CD14-positive monocyte (primary cell): ENCODE measurements around the gene MALL. TPM values are rescaled to one million over a fixed set of nuclear protein-coding genes. Genes with fewer than 3 reads are reported as not detected.

Experiments
- DNase-seq, 3 donors: peaks; one replicate each; pipeline ENCODE4 v3.0.0-alpha.2; 2011 to 2022
- H2AFZ ChIP-seq: 2 replicates; pipeline ENCODE4 v1.6.0; 2012; ENCODE audit warnings: mild to moderate bottlenecking, low read depth, low read length, inconsistent platforms; ENCODE audit not compliant: insufficient read depth, poor library complexity, severe bottlenecking
- H3K27ac ChIP-seq, 2 donors: 1 replicate in 1 of 2; 2 replicates in 1 of 2; pipeline ENCODE4 v1.5.1; 2012 to 2013; ENCODE audit warnings: low read length in 2 of 2, control low read depth in 1 of 2, inconsistent platforms in 1 of 2, low read depth in 1 of 2, mild to moderate bottlenecking in 1 of 2
- H3K27me3 ChIP-seq, 2 donors: one replicate each; pipeline versions ENCODE4 v1.6.0 to v1.6.1; 2011 to 2013; ENCODE audit warnings: low read length in 2 of 2; ENCODE audit not compliant: control insufficient read depth in 2 of 2, insufficient read depth in 2 of 2
- H3K36me3 ChIP-seq, 2 donors: replicated peaks in 1 of 2; 1 replicate in 1 of 2; 2 replicates in 1 of 2; pipeline versions ENCODE4 v1.5.1 to v1.6.1; 2012 to 2013; ENCODE audit warnings: low read length in 2 of 2, control low read depth in 1 of 2, inconsistent platforms in 1 of 2, mild to moderate bottlenecking in 1 of 2; ENCODE audit not compliant: insufficient read depth in 2 of 2, control insufficient read depth in 1 of 2
- H3K4me1 ChIP-seq, 2 donors: 1 replicate in 1 of 2; 2 replicates in 1 of 2; pipeline versions ENCODE4 v1.5.1 to v1.6.1; 2012 to 2013; ENCODE audit warnings: low read length in 2 of 2, control low read depth in 1 of 2, inconsistent platforms in 1 of 2, mild to moderate bottlenecking in 1 of 2, moderate library complexity in 1 of 2; ENCODE audit not compliant: insufficient read depth in 2 of 2, control insufficient read depth in 1 of 2
- H3K4me2 ChIP-seq: replicated peaks from 2 replicates; pipeline ENCODE3; 2012; ENCODE audit warnings: low read length, moderate library complexity, mild to moderate bottlenecking; ENCODE audit not compliant: poor library complexity, severe bottlenecking; ENCODE audit errors: extremely low read depth
- H3K4me3 ChIP-seq, 3 experiments: fragments of 200-600 bp in 1 of 3; sonication (generic) in 1 of 3; replicated peaks in 1 of 3; 1 replicate in 2 of 3; 2 replicates in 1 of 3; pipeline ENCODE4 v1.5.1; 2011 to 2013; ENCODE audit warnings: low read length in 3 of 3, mild to moderate bottlenecking in 3 of 3, control low read depth in 2 of 3, low read depth in 2 of 3, inconsistent platforms in 1 of 3, moderate library complexity in 1 of 3
- H3K79me2 ChIP-seq: 2 replicates; pipeline ENCODE4 v1.6.0; 2012; ENCODE audit warnings: mild to moderate bottlenecking, control low read depth, inconsistent platforms, low read length, moderate library complexity; ENCODE audit not compliant: insufficient read depth
- H3K9ac ChIP-seq: 2 replicates; pipeline ENCODE4 v1.6.0; 2017; ENCODE audit warnings: low read length, mild to moderate bottlenecking; ENCODE audit not compliant: insufficient read depth, poor library complexity, severe bottlenecking
- H3K9me3 ChIP-seq, 2 donors: replicated peaks in 1 of 2; 1 replicate in 1 of 2; 2 replicates in 1 of 2; pipeline versions ENCODE4 v1.5.1 to v1.6.1; 2012 to 2013; ENCODE audit warnings: low read length in 2 of 2, control low read depth in 1 of 2; ENCODE audit not compliant: control insufficient read depth in 1 of 2, insufficient read depth in 1 of 2
- H4K20me1 ChIP-seq: 2 replicates; pipeline ENCODE4 v1.6.0; 2012; ENCODE audit warnings: mild to moderate bottlenecking, low read length, control low read depth, moderate library complexity; ENCODE audit not compliant: insufficient read depth
- H3K27ac Mint-ChIP-seq, 7 donors: one replicate each; pipeline ENCODE4 v1.8.0; 2020; ENCODE audit warnings: mild to moderate bottlenecking in 7 of 7, mixed read lengths in 7 of 7, moderate library complexity in 6 of 7, inconsistent platforms in 2 of 7
- H3K27me3 Mint-ChIP-seq, 3 donors: one replicate each; pipeline ENCODE4 v1.8.0; 2021 to 2022; ENCODE audit warnings: low read depth in 3 of 3, mild to moderate bottlenecking in 3 of 3, mixed read lengths in 3 of 3, moderate library complexity in 3 of 3, inconsistent platforms in 1 of 3
- H3K36me3 Mint-ChIP-seq, 2 donors: one replicate each; pipeline ENCODE4 v1.8.0; 2020; ENCODE audit warnings: mixed read lengths in 2 of 2, inconsistent platforms in 1 of 2, mild to moderate bottlenecking in 1 of 2
- H3K4me1 Mint-ChIP-seq: one replicate; pipeline ENCODE4 v1.8.0; 2020; ENCODE audit warnings: mild to moderate bottlenecking, mixed read lengths
- H3K4me3 Mint-ChIP-seq, 2 donors: one replicate each; pipeline ENCODE4 v1.8.0; 2020; ENCODE audit warnings: mild to moderate bottlenecking in 2 of 2, mixed read lengths in 2 of 2, moderate library complexity in 1 of 2
- H3K9me3 Mint-ChIP-seq, 7 donors: one replicate each; pipeline ENCODE4 v1.8.0; 2020 to 2022; ENCODE audit warnings: mixed read lengths in 7 of 7, mild to moderate bottlenecking in 6 of 7, moderate library complexity in 6 of 7, inconsistent platforms in 2 of 7
- CTCF ChIP-seq: fragments of 200-600 bp; IDR thresholded peaks from one replicate; pipeline ENCODE4 v1.8.0; 2022; ENCODE audit warnings: antibody characterized with exemption, mild to moderate bottlenecking
- WGBS: methylation state at CpG from one replicate; pipeline ENCODE4 v1.1.5; 2013; ENCODE audit warnings: missing lambda C conversion rate; ENCODE audit not compliant: insufficient coverage; 5-methylcytosine and 5-hydroxymethylcytosine counted together
- intact Hi-C, 2 donors: fragments of 100-400 bp; cut with micrococcal nuclease; formaldehyde crosslinking; loops; one replicate each; pipeline versions ENCODE4 v1.15.0 to v1.15.1; 2023
- polyA plus RNA-seq, 3 donors: library from polyadenylated mRNA; depleted of rRNA in 1 of 3; unstranded in 2 of 3; stranded (reverse) in 1 of 3; fragments of 300-500 nt in 2 of 3; fragments of >200 nt in 1 of 3; fragmentation: Illumina TruSeq in 2 of 3; gene quantifications; 1 replicate in 2 of 3; 2 replicates in 1 of 3; pipeline ENCODE4 v1.2.3, GENCODE V29; 2012 to 2021

Gene MALL
- polyA plus RNA-seq, 3 donors = 0.12 TPM; not detected in 2

GRCh38 chr2:110099038-110099425, 16.6 kb downstream of the MALL start:
- H3K27me3 Mint-ChIP-seq = peaks cover 2 to 6% (median 2%) of the 10 kb centered on the region in 3 donors
- intact Hi-C loops = no loop called here
- H3K27ac Mint-ChIP-seq = no peak overlapping the region
- Histone ChIP-seq H3K4me2 (no peak overlapping the region), H3K27me3 (no peaks in the 10 kb centered on the region), H3K4me3 (no peak overlapping the region), H3K27ac (no peak overlapping the region), H2AFZ (no peak overlapping the region), H4K20me1 (no peaks in the 10 kb centered on the region), H3K9ac (no peak overlapping the region), H3K36me3 (no peaks in the 10 kb centered on the region), H3K79me2 (no peaks in the 10 kb centered on the region), H3K4me1 (peaks cover 11 to 22% of the 10 kb centered on the region in 2 donors), H3K9me3 (no peaks in the 10 kb centered on the region)
- no peak overlapping the region for H3K4me3 Mint-ChIP-seq
- DNase-seq = no peak
- 91% methylated on average over 6 of the region's 6 CpGs for WGBS
- no peaks in the 10 kb centered on the region for H3K36me3 Mint-ChIP-seq
- TF ChIP-seq CTCF = no peak
- H3K4me1 Mint-ChIP-seq = peaks cover 18% of the 10 kb centered on the region
- H3K9me3 Mint-ChIP-seq = peaks cover 0 to 2% (median 0%) of the 10 kb centered on the region in 7 donors

GRCh38 chr2:110097506-110098220, 18.0 kb downstream of the MALL start:
- H3K27ac Mint-ChIP-seq = no peak overlapping the region
- peaks cover 2 to 4% (median 2%) of the 10 kb centered on the region in 3 donors for H3K27me3 Mint-ChIP-seq
- H3K9ac ChIP-seq = no peak overlapping the region
- no peak overlapping the region for H2AFZ ChIP-seq
- DNase-seq = no peak
- H3K36me3 Mint-ChIP-seq = no peaks in the 10 kb centered on the region
- H3K27ac ChIP-seq = no peak overlapping the region
- no peak overlapping the region for H3K4me3 Mint-ChIP-seq
- H3K4me1 Mint-ChIP-seq = peaks cover 18% of the 10 kb centered on the region
- WGBS = 91% methylated on average over 10 of the region's 14 CpGs
- no peaks in the 10 kb centered on the region for H3K27me3 ChIP-seq
- peaks cover 11 to 22% of the 10 kb centered on the region in 2 donors for H3K4me1 ChIP-seq
- no peaks in the 10 kb centered on the region for H4K20me1 ChIP-seq
- no peak overlapping the region for H3K4me3 ChIP-seq
- no peak overlapping the region for H3K4me2 ChIP-seq
- intact Hi-C loops = no loop called here
- no peaks in the 10 kb centered on the region for H3K36me3 ChIP-seq
- H3K79me2 ChIP-seq = no peaks in the 10 kb centered on the region
- H3K9me3 ChIP-seq = no peaks in the 10 kb centered on the region
- peaks cover 0 to 2% (median 0%) of the 10 kb centered on the region in 7 donors for H3K9me3 Mint-ChIP-seq
- TF ChIP-seq CTCF = no peak
